Right atrium auricular region (tissue), 2 donors: ENCODE data around the gene DMBT1. TPM values are rescaled to one million over a fixed set of nuclear protein-coding genes. Genes with fewer than 3 reads are reported as not detected.

ENCODE experiments used
- DNase-seq: peaks from one replicate; pipeline ENCODE4 v3.0.0-alpha.2; 2019; ENCODE audit warnings: low spot score
- H3K27ac ChIP-seq, 2 donors: fragments of 200-600 bp; sonication (generic); 1 replicate in 1 of 2; 2 replicates in 1 of 2; pipeline ENCODE4 v1.5.1; 2016 to 2019
- H3K27me3 ChIP-seq, 2 donors: fragments of 200-600 bp; sonication (generic); one replicate each; pipeline versions ENCODE4 v1.5.1 to v1.6.0; 2017 to 2019
- H3K36me3 ChIP-seq: fragments of 200-600 bp; sonication (generic); one replicate; pipeline ENCODE4 v1.5.1; 2016
- H3K4me1 ChIP-seq, 2 donors: fragments of 200-600 bp; sonication (generic); one replicate each; pipeline versions ENCODE4 v1.5.1 to v1.6.0; 2017 to 2019
- H3K4me3 ChIP-seq, 2 donors: fragments of 200-600 bp; sonication (generic); 1 replicate in 1 of 2; 2 replicates in 1 of 2; pipeline ENCODE4 v1.5.1; 2017 to 2019; ENCODE audit warnings: mild to moderate bottlenecking in 1 of 2, moderate library complexity in 1 of 2
- H3K9me3 ChIP-seq, 2 donors: fragments of 200-600 bp; sonication (generic); one replicate each; pipeline ENCODE4 v1.5.1; 2019
- total RNA-seq, 2 donors: library from RNA; depleted of rRNA; stranded (reverse); fragments of >200 nt; gene quantifications; one replicate each; pipeline ENCODE4 v1.1.0, GENCODE V29; 2016
- TF ChIP-seq, protein P1 (sequence below), 2 donors: fragments of 200-600 bp; sonication (generic); IDR thresholded peaks; one replicate each; pipeline ENCODE4 v1.5.1; 2019; ENCODE audit warnings: antibody characterized with exemption in 2 of 2

DMBT1 gene
- total RNA-seq, 2 donors from 2014 or later = 0.08 TPM; not detected in 1

DNA sequence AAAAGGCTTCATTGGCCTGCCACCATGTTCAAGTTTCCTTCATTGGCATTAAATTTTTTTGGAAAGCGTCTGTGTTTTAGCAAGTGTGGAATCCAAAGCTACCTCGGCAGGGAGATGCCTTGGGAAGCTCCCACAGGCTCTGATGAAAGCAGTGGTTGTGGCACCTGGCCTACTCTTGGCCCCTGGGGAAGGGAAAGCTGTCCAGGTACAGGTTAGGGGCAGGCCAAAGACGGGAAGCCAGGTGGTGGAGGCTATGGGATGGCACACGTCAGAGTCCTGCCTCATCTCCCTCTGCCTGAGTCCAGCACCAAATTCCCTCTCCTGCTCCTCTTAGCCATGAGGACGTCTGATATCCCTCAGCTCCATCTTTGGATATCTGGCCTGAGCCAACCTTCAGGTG is 89.3 kb downstream of the DMBT1 start:
- H3K36me3 ChIP-seq = no peaks in the 10 kb centered on the region
- H3K4me3 ChIP-seq = no peak overlapping the region
- no peaks in the 10 kb centered on the region for H3K9me3 ChIP-seq
- DNase-seq = no peak
- H3K27me3 ChIP-seq = no peaks in the 10 kb centered on the region
- no peaks in the 10 kb centered on the region for H3K4me1 ChIP-seq
- no peak overlapping the region for H3K27ac ChIP-seq
- TF ChIP-seq, protein P1, sequence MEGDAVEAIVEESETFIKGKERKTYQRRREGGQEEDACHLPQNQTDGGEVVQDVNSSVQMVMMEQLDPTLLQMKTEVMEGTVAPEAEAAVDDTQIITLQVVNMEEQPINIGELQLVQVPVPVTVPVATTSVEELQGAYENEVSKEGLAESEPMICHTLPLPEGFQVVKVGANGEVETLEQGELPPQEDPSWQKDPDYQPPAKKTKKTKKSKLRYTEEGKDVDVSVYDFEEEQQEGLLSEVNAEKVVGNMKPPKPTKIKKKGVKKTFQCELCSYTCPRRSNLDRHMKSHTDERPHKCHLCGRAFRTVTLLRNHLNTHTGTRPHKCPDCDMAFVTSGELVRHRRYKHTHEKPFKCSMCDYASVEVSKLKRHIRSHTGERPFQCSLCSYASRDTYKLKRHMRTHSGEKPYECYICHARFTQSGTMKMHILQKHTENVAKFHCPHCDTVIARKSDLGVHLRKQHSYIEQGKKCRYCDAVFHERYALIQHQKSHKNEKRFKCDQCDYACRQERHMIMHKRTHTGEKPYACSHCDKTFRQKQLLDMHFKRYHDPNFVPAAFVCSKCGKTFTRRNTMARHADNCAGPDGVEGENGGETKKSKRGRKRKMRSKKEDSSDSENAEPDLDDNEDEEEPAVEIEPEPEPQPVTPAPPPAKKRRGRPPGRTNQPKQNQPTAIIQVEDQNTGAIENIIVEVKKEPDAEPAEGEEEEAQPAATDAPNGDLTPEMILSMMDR (IDR thresholded peaks at IDR 0.05) = no peak

DNA sequence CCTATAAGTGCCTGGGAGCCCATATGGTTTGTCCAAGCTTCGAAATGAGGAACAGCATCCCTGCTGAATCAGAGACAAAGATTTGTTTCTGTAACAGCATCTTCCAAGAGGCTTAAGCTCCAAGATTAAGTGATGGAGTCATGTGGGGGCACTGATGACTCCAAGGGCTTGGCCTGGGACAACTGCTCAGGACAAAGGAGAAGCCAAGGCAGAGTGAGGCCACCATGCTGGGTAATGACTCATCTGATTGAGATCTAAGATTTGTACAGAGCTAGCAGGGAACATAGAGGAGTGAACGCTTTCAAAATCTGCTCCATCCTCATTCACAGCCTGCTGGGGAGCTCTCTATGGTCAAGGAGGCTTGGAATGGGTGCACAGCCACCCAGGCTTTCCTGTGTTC is 89.8 kb downstream of the DMBT1 start:
- Histone ChIP-seq H3K4me3 (no peak overlapping the region), H3K4me1 (no peaks in the 10 kb centered on the region), H3K36me3 (no peaks in the 10 kb centered on the region), H3K9me3 (no peaks in the 10 kb centered on the region), H3K27ac (no peak overlapping the region), H3K27me3 (no peaks in the 10 kb centered on the region)
- DNase-seq = no peak
- TF ChIP-seq, protein P1 (IDR thresholded peaks at IDR 0.05) = no peak

DNA sequence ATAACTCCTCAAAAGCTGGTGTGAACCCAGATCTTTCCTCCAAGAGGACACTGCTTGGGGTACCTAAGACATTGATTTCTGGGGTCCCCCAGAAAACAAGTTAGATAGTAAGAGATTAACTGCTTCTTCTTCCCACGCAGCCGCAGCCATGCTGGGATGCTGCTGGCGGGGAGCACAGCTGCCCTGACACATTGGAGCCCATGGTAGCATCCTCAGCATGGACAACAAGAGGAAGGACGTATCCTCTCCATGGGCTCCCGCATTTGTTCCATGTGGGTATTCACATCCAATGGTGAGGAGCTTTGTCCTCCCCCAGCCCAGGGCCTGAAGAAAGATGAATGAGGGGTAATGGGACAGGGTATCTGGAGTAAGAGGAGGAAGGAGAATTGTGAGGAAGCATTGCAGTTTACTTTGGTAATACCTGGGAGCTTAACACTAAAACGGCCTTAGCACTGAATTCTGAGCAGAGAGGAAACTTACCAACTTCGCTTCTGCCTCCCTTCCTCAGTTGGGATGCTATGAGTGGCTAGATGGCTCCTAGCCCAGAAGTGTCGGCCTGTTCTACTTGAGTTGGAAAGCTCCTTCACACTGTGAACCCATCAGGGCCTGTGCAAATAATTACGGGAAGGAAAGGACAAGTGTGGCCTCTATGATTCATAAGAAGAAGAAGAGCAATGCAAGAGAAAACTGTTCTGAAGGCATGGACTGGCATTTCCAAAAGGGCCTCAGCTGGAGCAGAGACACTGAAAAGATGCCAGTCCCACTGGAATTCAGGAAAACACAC is 95.2 kb downstream of the DMBT1 start:
- Histone ChIP-seq H3K36me3 (no peaks in the 10 kb centered on the region), H3K4me3 (no peak overlapping the region), H3K9me3 (no peaks in the 10 kb centered on the region), H3K27ac (no peak overlapping the region), H3K4me1 (no peaks in the 10 kb centered on the region), H3K27me3 (no peaks in the 10 kb centered on the region)
- TF ChIP-seq, protein P1 (IDR thresholded peaks at IDR 0.05) = no peak
- DNase-seq = no peak

DNA sequence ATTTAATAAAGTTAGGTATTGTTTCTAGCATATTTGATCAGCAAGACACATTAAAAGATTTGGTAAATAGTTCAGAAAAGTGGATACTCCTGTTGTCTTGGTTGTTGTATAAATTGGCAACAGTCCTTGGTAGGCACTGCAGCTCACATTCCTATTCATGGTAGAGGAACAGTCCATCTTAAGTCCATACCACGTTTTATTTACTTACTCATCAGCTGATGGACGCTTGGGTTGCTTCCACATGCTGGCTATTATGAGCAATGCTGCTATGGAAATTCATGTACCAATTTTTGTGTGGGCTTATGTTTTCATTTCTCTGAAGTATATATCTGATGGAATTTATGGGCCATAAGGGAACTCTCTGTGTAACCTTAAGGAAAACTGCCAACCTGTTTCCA is 95.8 kb downstream of the DMBT1 start:
- TF ChIP-seq, protein P1 (IDR thresholded peaks at IDR 0.05) = no peak

DNA sequence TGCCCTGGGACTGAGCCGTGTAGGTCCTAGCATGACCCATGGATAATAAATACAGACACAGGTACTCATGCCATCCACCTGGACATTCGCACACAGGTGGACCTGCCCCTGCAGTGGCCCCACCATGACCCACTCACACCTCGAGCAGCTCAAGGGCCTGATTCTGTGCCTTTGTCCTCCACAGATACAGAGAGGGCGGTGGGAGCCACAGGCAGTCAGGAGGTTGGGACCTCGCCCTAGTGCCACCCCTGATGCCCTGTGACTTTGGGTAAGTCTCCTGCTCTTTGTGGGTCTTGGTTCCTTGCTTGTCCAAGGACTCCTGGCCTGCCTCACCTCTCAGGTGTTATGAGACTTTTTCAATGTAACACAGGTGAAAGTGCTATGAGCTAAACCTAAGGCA is 96.2 kb downstream of the DMBT1 start:
- no peaks in the 10 kb centered on the region for H3K27me3 ChIP-seq
- no peak overlapping the region for H3K27ac ChIP-seq
- TF ChIP-seq, protein P1 (IDR thresholded peaks at IDR 0.05) = no peak
- no peaks in the 10 kb centered on the region for H3K36me3 ChIP-seq
- no peak overlapping the region for H3K4me3 ChIP-seq
- DNase-seq = no peak
- H3K9me3 ChIP-seq = no peaks in the 10 kb centered on the region
- H3K4me1 ChIP-seq = no peaks in the 10 kb centered on the region

More for the DNA sequence above, 95.8 kb downstream of the DMBT1 start:
- DNase-seq = no peak
- Histone ChIP-seq H3K4me3 (no peak overlapping the region), H3K4me1 (no peaks in the 10 kb centered on the region), H3K9me3 (no peaks in the 10 kb centered on the region), H3K27me3 (no peaks in the 10 kb centered on the region), H3K36me3 (no peaks in the 10 kb centered on the region), H3K27ac (no peak overlapping the region)

DNA sequence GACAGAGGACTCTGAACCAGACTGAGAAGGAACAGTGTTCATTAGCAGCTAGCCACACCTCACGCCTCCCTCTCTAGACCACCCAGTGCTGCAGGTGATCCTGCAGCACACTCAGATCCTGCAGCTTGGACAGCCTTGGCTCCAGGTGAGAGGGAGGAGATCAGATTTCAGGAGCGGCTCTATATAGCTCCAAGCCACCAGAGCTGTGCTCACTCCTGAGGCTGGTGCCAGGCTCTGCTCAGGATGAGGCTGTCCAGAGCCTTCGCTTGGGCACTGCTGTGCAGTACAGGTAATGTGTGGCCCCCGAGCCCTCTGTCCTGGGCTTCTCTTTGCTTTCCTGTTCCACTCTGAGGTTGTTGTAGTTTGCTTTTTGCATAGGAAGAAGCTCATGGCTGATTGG is 96.7 kb downstream of the DMBT1 start:
- Histone ChIP-seq H3K4me3 (no peak overlapping the region), H3K27ac (no peak overlapping the region), H3K9me3 (no peaks in the 10 kb centered on the region), H3K4me1 (no peaks in the 10 kb centered on the region), H3K36me3 (no peaks in the 10 kb centered on the region), H3K27me3 (no peaks in the 10 kb centered on the region)
- no peak for DNase-seq
- TF ChIP-seq, protein P1 (IDR thresholded peaks at IDR 0.05) = no peak
